ENCODE measurements around the gene TIMP4. TPM values are rescaled to one million over a fixed set of nuclear protein-coding genes. Genes with fewer than 3 reads are reported as not detected.

Gene TIMP4
- total RNA-seq, 4 donors from 2014 or later: 2.4 to 10.6 (median 4.3) TPM

- no peak overlapping the region for H3K4me3 ChIP-seq
- no peaks in the 10 kb centered on the region for H3K4me1 ChIP-seq
- no peaks in the 10 kb centered on the region for H3K36me3 ChIP-seq
- TF ChIP-seq CTCF (IDR thresholded peaks at IDR 0.05) (no peak), POLR2A (IDR thresholded peaks at IDR 0.05) (no peak)
- no peak overlapping the region for H3K27ac ChIP-seq
- no peaks in the 10 kb centered on the region for H3K27me3 ChIP-seq
- no peaks in the 10 kb centered on the region for H3K9me3 ChIP-seq
- DNase-seq: no peak
- intact Hi-C loops (cut with DNase I; ENCODE audit: low total_unique reads): no loop called here
These were observed 32.9 kb downstream of the TIMP4 start for GRCh38 chr3:12125772-12126171.

GRCh38 chr3:12121466-12121865 is 37.2 kb downstream of the TIMP4 start:
- Histone ChIP-seq H3K27me3 (no peaks in the 10 kb centered on the region), H3K9me3 (no peaks in the 10 kb centered on the region), H3K4me3 (no peak overlapping the region), H3K36me3 (no peaks in the 10 kb centered on the region), H3K27ac (no peak overlapping the region), H3K4me1 (no peaks in the 10 kb centered on the region)
- TF ChIP-seq POLR2A (IDR thresholded peaks at IDR 0.05) (no peak), CTCF (IDR thresholded peaks at IDR 0.05) (no peak)
- intact Hi-C loops (cut with DNase I; ENCODE audit: low total_unique reads): no loop called here
- no peak for DNase-seq

GRCh38 chr3:12120374-12121140 is 38.2 kb downstream of the TIMP4 start:
- intact Hi-C loops (cut with DNase I; ENCODE audit: low total_unique reads): no loop called here
- Histone ChIP-seq H3K4me3 (no peak overlapping the region), H3K27me3 (no peaks in the 10 kb centered on the region), H3K27ac (no peak overlapping the region), H3K9me3 (no peaks in the 10 kb centered on the region), H3K4me1 (no peaks in the 10 kb centered on the region), H3K36me3 (no peaks in the 10 kb centered on the region)
- DNase-seq: peak in 1 of 2 donors; percentile 44
- no peak for TF ChIP-seq POLR2A (IDR thresholded peaks at IDR 0.05)
- TF ChIP-seq CTCF (IDR thresholded peaks at IDR 0.05): no peak

GRCh38 chr3:12117473-12117872 is 41.2 kb downstream of the TIMP4 start:
- no peaks in the 10 kb centered on the region for H3K27me3 ChIP-seq
- intact Hi-C loops (cut with DNase I; ENCODE audit: low total_unique reads): no loop called here

More at GRCh38 chr3:12117473-12117872, 41.2 kb downstream of the TIMP4 start:
- Histone ChIP-seq H3K4me1 (no peaks in the 10 kb centered on the region), H3K4me3 (no peak overlapping the region), H3K36me3 (no peaks in the 10 kb centered on the region), H3K27ac (no peak overlapping the region), H3K9me3 (no peaks in the 10 kb centered on the region)
- TF ChIP-seq POLR2A (IDR thresholded peaks at IDR 0.05) (no peak), CTCF (IDR thresholded peaks at IDR 0.05) (no peak)
- no peak for DNase-seq

Measured in uterus (tissue), 4 donors.